Kasumi-1 (cell line): ENCODE measurements around the gene RGS12.

Experiments
- DNase-seq, 2 experiments: peaks; one replicate each; lab custom pipeline; 2025; lab: John Stamatoyannopoulos, UW

RGS12 gene

DNA sequence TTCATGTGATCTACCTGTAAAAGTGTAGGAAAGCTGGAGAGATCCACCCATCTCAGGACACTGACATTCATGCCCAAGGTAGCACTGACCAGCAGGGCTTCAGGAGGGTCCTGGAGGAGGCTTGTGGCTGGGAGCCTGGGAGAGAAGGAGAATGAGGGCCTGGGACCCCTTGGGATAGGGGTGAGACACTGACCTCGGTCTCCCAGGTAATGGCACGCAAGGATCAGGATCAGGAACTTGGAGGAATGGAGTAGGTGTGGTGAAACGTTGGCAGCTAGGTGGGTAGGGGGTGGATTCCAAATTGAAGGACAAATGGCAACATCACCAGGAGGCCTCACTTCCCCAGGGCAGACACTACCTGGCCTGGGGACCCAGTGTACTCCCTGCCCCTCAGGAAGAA lies 12.4 kb upstream of the RGS12 start:
- no peak for DNase-seq

DNA sequence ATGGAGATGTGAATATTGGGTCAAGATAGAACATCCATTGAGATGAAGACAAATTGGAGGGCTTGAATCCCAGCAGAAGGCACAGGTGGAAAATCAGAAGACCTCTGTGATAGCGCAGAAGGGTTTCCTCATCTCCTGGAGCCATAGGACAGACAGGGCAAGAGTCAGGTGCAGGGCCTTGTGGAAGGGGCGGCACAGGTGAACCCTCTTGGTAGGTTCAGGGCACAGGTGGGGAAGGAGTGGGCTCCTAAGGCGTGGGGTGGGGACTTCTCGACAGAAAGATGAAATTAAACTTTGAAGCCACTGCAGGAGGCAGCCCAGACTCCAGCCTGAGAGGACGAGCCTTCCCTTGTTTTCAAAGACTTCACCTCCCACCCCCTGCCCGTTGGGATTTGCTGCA lies 9.3 kb upstream of the RGS12 start:
- no peak for DNase-seq

DNA sequence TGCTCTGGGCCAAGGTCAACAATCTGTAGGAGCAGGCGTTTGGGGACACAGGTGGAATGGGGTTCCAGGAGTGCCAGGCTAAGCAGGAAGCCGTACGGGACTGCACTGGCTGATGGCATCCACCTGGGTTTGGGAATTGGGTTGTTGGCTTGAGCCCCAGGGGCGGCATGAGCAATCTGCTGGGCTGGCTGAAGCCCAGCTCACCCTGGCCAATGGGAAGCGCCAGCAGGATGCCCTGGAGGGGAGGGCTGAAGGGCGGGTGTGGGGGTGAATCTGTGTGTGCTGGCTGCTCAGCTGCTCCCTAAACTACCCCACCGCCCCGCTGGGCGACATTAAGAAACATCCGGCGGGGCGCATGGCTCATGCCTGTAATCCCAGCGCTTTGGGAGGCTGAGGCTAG lies 8.9 kb upstream of the RGS12 start:
- no peak for DNase-seq

DNA sequence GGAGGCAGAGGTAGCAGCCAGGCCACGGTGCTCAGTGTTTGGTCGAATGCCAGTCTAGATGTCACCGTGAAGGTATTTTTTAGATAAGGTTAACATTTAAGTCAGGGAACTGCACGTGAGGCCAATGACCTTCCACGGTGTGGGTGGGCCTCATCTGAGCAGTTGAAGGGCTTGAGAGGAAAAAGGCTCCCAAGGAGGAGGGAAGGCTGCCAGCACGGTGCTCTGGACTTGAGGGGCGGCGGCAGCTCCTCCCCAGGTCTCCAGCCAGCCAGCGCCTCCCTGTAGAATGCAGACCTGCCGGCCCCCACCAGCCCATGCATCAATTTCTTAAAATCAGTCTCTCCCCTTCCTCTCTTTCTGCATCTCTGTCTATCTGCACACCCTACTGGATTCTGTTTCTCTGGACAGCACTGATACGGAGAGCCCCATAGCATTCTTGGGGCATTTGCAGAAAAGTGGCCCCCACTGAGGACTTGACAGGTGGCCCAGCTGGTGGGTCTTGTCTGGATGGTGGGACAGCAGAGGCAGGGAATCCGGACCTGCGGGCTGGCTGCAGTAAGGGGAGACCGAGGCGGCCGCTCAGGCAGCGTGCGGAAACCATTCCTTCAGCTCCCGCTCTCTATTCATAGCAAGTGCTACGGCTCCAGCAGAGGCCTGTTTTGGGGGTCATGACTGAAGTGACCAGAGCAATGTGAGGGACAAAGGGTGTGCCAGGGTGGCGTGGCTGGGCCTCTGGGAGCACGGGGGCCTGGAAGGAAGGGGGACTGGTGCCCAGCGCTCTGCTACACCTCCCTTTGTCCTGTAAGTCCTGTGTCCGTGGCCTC lies 7.9 kb upstream of the RGS12 start:
- no peak for DNase-seq

DNA sequence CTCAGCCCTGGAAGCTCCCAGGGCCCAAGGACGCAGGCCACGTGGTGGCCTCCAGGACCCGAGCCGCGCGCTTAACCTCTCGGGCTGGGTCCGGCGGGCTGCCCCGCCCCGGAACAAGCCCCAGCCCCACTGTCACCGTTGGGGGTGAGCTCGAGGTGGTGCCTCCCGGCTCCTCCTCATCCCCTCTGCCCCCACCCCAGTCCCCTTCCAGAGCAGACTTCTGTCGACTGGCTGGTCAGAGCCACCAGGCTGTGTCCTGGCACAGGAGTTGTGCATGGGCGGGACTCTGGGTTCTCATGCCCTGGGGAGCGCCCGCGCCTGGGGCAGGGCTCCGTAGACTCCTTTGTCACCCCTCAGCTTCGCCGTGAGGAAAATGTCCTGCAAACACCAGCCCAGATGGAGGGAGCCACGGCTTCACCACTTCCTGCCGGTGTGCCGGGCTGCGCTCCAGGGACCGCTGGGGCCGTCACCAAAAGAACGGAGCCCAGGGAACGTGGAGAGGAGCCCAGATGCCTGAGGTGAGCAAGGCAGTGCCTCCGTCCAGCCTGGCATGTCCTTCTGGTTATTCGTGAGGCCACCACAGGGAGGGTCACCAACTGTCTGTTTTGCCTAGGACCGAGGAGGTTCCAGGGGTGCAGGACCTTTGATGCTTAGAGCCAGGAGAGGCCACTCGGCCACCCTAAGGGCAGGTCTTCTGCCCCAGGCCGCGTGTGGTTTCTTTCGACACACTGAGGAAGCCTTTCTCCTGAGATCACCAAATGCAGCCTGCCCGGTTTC lies 7.1 kb upstream of the RGS12 start:
- peak; percentile 20 to 36 for DNase-seq

DNA sequence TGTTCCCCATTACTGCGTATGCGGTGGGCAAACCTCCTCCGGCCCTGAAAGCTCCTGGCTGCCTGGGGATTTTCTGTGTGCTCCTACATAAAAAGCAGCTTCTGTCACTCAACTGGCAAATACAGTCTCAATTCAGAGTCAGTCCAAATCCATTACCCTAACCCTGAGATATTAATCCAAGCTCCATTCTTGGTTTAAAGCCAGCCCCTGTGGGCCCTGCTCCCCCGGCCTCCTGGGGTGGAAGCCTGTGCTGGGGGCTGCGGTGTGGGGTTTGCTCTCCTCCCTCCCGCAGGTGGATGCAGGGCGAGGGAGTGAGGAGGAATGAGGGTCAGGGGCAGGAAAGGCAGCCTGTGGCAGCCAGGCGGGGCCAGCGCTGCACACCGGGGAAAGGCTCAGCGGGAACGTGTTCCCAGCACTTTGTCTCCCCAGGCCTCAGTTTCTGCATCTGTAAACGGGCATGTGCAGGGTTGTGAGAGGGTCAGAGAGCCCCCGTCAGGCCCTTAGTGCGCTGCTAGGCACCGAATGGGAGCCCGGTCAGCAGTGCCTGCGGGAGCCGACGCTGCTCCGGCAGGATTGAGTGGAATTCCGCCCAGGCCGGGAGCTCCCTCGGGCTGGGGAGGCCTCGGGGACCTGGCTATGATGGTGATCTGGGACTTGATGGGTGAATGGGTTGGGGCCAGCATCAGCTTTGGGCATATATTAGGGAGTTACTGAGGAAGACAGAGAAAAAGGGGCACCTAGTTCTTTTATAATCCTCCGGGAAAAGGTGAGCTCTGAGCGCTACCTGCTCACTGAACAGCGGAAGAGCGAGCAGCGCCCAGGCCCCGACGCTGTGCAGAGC lies 6.3 kb upstream of the RGS12 start:
- peak in 1 of 2 experiments; percentile 56 for DNase-seq

DNA sequence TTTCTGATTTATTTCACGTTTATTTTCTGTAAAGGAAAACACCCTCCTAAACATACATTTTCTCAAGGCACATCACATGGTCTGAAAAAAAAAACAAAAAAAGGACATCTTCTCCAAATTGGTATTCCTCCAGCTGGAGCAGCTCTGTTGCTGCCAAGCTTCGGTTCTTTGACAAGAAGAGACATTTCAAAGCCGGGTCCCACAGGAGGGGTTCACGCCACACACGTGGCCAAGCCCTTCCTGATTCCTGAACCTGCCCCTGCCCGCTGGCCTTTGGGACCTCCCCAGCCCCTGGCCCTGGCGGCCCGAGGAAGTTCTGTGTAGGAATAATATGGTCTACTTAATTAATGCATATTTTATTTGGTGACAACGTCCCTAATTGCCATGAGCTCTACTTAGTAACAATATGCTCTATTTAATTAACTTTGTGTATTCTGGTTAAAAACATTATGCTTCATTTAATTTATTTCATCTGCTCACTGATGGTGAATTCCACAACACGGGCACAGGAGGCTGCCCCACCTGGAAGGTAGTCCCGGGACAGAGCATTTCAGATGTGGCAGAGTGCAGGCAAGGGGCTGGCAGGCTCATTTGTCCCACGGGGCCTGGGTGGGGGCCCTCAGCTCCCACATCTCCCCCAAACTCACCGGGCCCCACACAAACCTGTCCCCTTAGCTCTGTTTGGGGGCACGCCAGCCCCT lies 5.4 kb upstream of the RGS12 start:
- DNase-seq, result no peak

DNA sequence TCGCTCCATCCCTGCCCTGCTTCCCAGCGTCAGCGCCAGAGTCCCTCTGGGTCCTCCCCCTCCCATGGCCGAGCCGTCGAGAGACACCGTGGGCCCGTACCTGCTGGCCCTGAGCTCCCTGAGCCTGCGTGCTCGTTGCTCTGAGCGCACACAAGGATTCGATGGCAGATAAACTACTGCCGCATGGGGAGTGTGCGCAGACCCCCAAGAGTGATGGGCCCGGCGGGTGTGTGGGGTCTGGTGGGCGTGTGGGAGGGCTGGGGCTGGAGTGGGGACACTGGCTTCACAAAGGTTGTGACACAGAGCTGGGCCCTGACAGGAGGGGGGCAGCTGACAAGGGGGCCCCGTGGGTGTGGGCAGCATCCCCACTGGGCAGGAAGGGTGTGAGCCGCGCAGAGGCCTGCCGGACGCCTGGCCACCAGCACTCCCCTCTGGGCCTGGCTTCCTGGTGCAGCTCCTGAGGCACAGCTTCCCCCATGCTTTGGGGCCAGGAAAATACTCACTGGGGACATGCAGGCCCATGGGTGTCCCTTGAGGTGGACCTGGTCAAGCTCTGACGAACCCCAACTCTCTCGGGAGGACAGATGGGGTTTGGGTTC lies 4.8 kb upstream of the RGS12 start:
- DNase-seq, result no peak

DNA sequence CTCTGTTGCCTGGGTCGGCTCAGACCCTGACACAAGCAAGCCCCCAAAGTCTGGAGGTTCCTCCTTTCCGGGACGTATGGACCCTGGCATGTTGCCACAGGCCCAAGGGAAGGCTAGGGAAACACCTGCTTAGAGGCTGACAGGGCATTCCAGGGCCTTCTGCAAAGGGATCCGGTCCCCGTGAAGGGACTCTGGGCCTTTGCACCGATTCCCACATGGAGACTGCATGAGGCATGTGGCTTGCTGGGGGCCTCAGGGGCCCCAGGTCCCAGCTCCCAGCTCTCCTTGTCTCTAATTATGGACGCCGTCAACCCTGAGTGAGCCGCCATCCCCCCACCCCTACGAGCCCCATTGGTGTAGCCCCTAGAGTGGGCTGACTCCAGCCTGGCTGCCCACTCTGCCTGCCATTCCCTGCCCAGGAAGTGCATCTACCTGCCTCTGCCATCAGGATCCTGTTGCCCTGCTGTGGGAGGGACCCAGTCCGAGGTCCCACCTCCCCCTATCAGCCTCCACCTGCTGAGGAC lies 4.2 kb upstream of the RGS12 start:
- DNase-seq, result no peak

DNA sequence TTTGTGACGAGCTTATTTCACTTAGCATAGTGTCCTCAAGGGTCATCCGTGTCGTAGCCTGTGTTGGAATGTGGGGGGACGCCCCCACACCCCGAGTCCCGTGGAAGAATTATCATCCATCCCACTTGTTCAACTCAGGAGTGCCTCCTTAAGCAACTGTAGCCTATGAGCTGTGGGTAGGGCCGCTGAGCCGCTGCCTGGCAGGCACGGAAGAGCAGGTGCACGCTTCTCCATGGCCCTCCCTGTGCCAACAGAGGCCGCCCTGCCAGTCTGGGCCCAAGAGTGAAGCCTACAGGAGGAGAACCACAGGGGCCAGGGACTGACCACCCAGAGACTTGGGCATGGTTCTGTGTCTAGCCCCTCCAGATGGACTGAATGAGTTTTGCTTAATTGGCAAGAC lies 2.3 kb upstream of the RGS12 start:
- DNase-seq, result no peak

DNA sequence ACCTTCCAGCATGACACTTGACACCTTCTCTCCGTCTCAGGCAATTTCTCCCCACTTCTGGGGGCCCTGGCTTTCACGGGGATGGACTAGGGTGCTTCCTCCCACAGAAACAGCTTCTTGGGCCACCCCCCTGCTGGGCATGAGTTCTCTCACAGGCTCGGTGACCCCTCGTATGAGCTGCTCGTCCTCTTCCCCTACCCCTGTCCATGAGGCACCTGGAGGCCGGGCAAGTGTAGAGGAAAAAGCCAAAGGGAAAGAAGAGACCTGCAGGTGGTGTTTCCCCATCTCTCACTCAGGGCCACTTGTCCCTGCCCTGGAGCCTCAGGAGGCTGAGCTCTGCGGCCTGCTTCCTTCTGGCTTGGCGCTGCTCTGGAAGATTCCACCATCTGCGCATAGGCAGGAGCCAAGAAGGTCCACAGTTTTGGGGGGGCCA lies 1.9 kb upstream of the RGS12 start:
- no peak for DNase-seq

DNA sequence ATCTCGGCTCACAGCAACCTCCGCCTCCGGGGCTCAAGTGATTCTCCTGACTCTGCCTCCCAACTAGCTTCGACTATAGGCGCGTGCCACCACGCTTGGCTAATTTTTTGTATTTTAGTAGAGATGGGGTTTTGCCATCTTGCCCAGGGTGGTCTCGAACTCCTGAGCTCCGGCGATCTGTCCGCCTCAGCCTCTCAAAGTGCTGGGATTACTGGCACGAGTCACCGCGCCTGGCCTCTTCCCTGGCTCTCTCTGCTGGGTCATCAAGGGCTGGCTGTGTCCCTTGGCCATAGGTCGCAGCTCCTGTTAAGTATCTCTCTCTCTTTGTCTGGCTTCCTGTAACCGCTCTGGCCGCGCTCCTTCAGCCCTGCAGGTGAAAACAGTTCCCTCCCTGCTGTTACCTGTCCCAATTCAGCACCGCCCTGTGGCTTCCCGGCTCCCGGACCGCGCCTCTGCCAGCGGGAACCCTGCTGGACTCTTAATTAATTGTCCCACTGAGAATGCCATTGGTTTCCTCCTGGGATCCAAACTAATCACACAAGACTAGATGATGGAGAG lies 1.3 kb upstream of the RGS12 start:
- DNase-seq, result no peak

DNA sequence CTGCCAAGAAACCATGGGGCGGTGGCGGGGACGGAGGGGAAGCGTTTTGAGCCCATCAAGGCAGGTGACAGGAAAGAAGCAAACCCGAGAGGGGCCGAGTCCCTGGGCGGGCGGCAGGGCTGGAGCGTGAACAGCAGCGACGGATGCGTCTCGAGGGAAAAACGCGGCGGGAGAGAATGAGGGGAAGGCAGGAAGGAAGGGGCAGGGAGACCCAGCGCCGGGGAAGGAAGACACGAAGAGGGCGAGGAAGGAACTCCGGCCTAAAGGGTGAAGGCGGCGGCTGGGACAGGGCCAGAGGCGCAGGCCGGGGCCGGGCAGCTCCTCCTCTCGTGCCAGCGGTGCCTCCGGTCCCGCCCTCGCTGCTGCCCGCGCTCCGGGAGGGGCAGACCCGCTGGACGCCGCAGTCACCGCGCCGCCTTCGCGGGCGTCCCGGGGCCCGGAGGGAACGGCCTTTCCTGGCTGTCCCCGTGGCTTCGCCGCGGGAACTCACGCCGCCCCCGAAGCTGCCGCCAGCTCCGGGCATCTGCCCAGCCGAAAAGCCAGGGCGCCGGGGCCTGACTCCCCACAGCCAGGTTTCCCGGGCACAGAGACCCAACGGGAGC lies 751 bp upstream of the RGS12 start:
- DNase-seq, result peak; percentile 21 to 28

DNA sequence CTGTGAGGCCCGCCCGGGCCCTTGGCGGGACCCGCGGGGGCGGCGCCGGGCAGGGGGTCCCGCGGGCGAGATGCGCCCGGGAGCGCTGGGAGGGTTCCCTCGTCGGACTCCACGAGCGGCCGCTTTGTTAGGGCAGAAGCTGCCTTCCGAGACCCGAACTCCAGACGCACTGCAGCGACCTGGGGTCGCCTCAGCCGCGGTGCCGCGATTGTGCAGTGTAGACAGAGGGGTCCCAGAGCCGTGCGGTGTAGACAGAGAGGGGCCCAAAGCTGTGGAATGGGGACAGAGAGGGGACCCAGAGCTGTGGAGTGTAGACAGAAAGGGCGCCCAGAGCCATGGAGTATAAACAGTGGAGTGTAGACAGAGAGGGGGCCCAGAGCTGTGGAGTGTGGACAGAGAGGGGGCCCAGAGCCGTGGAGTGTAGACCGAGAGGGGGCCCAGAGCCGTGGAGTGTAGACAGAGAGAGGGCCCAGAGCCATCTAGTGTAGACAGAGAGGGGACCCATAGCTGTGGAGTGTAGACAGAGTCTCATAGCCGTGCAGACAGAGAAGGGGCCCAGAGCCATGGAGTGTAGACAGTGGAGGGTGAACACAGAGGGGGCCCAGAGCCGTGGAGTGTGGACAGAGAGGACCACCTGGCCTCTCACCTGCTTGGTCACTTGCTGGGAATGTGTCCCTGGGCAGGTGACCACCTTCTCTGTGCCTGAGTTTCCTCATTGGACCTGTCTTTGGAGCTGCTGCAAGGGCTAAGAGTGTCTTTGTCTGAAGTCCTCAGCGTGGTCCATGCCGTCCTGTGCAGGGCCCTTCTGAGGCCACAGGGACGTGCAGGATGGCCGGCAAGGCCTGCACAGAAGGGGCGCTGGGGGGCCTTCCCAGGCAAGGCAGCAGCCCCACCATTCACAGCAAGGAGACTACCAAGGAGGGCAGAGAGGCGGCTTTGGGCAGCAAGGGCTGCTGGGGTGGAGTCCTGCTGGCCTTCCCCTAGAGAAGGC lies 875 bp downstream of the RGS12 start:
- peak in 1 of 2 experiments; percentile 7 for DNase-seq

DNA sequence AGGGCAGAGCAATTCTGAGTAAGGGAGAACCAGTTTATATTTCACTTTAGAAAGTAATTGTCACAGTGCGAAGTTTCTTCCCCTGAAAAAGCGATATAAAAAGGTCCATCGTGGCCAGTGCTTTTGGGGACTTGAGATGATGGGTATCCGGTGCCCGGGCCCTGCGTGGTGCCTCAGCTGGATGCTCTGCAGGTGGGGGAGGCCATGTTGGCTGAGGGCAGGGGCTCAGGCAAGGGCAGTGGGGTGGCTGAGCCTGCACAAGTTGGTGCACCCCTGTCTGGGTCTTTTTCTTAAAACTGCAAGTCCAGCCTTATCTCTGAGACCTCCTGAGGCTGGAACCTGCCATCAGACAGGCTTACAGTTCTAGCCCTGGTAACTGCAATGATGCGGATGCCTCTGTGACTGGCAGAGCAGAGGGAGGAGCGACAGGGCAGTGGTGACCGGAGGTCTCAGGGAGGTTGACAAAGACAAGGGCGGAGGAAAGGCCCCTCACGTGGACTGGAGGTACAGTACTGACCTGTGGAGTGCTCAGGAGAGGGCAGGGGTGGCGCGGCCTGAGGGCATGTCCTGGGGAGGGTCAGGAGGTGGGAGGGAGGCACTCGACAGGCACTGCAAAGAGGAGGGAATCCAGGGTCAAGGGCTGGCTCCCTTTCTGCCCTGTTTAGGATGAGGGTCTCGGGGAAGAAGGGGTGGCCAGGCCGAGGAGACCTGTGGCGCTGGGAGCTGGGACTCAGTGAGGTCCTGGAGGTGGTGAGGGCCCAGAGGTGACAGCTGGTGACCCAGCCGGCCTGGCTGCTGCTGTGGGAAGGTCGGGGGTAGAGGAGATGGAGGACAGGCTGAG lies 1.8 kb downstream of the RGS12 start:
- no peak for DNase-seq

DNA sequence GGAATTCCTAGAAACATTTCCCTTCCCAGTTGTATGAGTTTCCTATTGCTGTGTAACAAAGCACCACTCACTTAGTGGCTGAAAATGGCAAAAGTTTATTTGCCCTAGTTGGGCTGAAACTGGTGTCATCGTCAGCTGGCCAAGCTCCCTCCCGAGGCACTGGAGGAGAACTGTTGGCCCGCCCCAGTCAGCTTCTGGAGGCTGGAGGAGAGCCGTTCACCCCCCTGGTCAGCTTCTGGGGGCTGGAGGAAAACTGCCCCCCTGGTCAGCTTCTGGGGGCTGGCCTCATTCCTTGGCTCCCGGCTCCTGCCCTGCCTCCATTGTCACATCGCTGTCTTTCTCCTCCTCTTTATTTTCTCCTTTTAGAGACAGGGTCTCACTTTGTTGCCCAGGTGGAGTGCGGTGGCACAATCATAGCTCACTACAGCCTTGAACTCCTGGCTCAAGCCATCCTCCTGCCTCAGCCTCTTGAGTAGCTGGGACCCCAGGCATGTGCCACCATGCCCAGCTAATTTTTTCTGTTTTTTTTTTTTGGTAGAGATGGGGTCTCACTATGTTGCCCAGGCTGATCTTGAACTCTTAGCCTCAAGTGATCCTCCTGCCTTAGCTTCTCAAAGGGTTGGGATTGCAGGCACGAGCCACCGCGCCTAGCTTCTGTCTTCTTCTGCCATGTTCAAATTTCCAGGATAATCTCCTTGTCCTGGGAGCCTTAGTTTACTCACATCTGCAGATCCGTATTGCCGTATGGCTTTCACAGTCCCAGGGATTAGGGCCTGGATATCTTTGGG lies 3.2 kb downstream of the RGS12 start:
- no peak for DNase-seq

DNA sequence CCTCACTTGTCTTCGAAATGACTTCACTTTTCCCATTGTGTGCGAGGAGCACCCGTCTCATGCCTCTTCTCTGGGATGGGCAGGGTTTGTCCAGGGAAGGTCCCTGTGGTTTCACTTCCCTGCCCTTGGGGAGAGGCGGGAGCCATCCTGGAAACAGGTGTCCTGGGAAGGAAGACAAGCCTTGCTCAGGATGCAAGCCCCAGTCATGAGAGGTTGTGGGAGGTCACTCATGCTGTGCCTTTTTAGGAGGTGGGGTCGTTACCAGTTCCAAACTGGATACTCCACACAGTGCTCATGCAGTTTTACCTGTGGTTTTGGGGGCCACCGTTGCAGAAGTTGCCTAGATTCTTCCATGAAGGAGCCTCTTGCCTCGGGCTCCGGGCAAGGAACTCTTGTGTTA lies 3.8 kb downstream of the RGS12 start:
- no peak for DNase-seq
